RWPE1 (cell line): Measurements from ENCODE around the gene FSIP1.

ENCODE experiments used
- CTCF ChIA-PET: fragments of 350-600 bp; sonication (Branson Sonifier 250); formaldehyde crosslinking; extraction: SDS; loops from one replicate; lab custom pipeline; 2021; lab: Yijun Ruan, JAX
- POLR2A ChIA-PET: fragments of 400-600 bp; formaldehyde crosslinking; extraction: SDS; loops from one replicate; lab custom pipeline; 2020; ENCODE audit warnings: antibody characterized with exemption; ENCODE audit not compliant: low non-redundant PET; lab: Yijun Ruan, JAX
- DNase-seq: peaks from one replicate; pipeline ENCODE4 v3.0.0; 2012; ENCODE audit warnings: low spot score
- H3K27ac ChIP-seq: fragments of 450-650 bp; 2 replicates; pipeline ENCODE4 v1.5.1; 2017
- TF ChIP-seq, protein P1 (sequence below): fragments of 450-650 bp; conservative IDR thresholded peaks from 2 replicates; pipeline ENCODE4 v1.5.1; 2017; ENCODE audit warnings: low read depth, mild to moderate bottlenecking

The FSIP1 gene

DNA sequence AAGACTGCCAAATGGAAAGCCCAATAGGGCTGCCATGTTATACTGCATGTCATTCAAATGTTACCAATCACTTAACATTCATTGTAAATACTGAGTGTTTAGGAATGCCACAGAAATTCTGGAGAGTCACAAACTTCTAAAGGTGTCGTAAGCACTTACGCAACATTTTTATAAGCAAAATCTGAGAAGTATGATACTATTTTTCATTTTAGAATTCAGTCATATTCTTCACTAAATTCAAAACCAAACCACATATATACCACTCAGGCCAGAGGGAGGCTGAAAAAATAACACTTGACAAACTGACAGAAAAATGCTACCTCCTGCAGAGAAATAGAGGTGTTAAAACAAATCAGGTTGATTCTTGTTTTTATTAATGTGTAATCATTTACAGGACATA lies 112.0 kb downstream of the FSIP1 start:
- POLR2A ChIA-PET: no interaction called here
- TF ChIP-seq, protein P1, sequence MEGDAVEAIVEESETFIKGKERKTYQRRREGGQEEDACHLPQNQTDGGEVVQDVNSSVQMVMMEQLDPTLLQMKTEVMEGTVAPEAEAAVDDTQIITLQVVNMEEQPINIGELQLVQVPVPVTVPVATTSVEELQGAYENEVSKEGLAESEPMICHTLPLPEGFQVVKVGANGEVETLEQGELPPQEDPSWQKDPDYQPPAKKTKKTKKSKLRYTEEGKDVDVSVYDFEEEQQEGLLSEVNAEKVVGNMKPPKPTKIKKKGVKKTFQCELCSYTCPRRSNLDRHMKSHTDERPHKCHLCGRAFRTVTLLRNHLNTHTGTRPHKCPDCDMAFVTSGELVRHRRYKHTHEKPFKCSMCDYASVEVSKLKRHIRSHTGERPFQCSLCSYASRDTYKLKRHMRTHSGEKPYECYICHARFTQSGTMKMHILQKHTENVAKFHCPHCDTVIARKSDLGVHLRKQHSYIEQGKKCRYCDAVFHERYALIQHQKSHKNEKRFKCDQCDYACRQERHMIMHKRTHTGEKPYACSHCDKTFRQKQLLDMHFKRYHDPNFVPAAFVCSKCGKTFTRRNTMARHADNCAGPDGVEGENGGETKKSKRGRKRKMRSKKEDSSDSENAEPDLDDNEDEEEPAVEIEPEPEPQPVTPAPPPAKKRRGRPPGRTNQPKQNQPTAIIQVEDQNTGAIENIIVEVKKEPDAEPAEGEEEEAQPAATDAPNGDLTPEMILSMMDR: no peak
- DNase-seq: no peak
- CTCF ChIA-PET: interaction anchor here (0.5 kb wide), 1 partner anchor 245 kb away, joined by 4 read pairs; no protein-coding TSS in a partner anchor
- H3K27ac ChIP-seq: no peak overlapping the region

DNA sequence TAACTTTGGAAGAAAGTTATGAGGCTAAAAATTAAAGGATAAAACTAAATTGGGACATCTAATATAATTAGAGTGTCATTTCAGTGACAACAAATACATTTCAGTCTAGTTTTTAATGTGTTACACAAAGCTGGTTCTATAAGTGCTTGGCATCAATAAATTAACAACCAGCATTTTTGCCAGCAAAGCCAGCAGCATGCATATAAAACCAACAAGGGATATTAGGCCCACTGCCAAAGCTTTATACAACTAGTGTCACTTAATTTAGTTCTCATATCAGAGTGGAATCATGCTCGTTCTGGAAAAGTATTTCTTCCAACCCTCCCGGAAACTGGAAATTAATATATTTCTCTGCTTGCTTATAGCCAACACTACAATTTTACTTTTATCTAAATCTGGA lies 113.0 kb downstream of the FSIP1 start:
- no peak overlapping the region for H3K27ac ChIP-seq
- CTCF ChIA-PET: no interaction called here
- DNase-seq: no peak
- TF ChIP-seq, protein P1: no peak
- POLR2A ChIA-PET: no interaction called here

DNA sequence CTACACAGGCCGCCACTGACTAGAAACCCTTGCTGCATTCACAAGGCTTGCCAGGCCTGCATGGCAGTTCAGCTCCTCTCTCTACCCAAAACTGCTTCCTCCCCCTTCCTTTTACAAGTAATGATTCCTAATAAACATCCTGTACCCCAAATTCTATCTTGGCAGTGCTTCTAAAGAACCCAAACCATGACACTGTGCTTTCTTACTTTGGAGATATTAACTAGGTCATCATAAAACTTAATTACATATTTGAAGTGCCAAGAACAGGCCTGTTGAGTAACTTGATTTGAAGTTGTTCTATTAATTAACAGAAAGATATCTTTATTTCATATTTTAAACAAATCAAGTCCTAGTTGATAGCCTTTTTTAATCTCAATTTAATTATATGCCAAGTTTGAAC lies 113.4 kb downstream of the FSIP1 start:
- TF ChIP-seq, protein P1: no peak
- CTCF ChIA-PET: interaction anchor here (1.2 kb wide), 1 partner anchor 88 kb away, joined by 6 read pairs; no protein-coding TSS in a partner anchor
- no peak overlapping the region for H3K27ac ChIP-seq
- DNase-seq: no peak
- POLR2A ChIA-PET: no interaction called here

DNA sequence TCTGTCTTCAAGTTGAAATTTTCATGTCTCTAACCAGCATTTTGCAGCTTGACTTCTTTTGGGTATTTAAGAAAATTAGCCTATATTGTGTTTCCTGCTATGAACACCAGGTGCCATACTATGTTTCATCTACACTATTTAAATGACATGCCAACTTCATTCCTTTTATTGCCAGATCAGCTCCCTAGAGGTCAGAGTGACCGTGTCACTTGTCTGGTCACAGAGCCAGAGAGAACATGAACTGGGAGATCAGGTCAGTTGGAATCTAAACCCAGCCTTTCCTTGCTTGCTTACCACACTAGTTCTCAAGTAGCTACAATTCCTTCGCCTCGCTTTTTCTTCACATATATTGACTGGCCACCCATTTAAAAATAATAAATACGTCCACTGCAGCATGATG lies 114.2 kb downstream of the FSIP1 start:
- DNase-seq: no peak
- ChIA-PET POLR2A (no interaction called here), CTCF (interaction anchor here (1.2 kb wide), 1 partner anchor 89 kb away, joined by 6 read pairs; no protein-coding TSS in a partner anchor)
- TF ChIP-seq, protein P1: no peak
- H3K27ac ChIP-seq: no peak overlapping the region

DNA sequence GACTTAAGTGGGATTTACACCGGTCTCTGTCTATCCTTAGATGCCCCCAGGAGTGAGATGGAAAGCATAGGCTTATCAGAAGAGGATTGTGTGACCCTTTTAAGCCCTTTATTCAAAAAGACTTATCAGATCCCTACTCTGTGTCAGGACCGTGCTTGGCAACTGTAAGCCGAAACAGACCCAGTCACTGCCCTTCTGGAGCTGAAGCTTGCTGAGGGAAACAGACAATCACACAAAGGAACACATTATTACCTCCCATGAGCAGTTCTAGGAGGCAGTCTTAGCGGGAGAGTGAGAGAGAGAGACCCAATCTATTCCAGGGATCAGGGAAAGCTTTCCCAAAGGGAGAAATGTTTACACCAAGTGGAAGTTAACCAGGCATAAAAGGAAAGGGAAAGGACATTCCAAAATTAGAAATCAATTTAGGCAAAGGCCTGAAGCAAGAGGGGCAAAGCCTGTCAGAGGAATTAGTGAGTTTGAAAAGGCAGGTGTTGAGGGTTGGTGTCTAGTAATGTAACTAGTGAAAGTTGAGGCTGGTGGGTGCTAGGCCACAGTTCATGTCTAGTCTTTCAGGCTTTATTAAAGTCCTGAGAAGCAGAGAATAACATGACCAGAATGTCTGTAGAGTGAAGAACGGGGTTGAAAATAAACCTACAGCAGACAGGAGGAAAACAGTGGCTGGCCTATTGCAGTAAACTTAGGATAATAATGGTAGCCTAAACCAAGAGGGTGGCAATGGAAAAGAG lies 115.1 kb downstream of the FSIP1 start:
- DNase-seq: no peak
- no peak overlapping the region for H3K27ac ChIP-seq
- ChIA-PET POLR2A (no interaction called here), CTCF (interaction anchor here (0.8 kb wide), 1 partner anchor 90 kb away, joined by 3 read pairs; no protein-coding TSS in a partner anchor)
- TF ChIP-seq, protein P1: no peak

DNA sequence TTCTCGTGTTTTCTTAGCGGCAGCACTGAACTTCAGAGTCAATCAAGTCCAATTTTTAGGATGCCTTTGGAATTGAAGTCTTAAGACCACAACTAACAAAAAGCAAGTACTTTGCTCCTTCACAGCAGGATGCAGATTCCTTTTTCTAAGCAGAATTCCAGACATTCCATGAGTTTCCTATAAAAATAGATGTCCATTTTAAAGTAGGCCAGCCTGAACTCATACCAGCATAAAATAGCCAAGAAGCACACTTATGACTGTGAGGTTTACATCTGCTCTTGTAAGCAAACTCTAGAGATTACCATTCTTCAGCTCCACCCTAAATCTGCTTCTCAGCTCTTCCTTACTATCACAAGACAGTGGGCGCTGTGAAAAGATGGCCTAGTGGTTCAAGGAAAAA lies 116.0 kb downstream of the FSIP1 start:
- H3K27ac ChIP-seq: no peak overlapping the region
- POLR2A ChIA-PET: no interaction called here
- DNase-seq: no peak
- CTCF ChIA-PET: interaction anchor here (0.8 kb wide), 1 partner anchor 90 kb away, joined by 3 read pairs; no protein-coding TSS in a partner anchor
- TF ChIP-seq, protein P1: no peak
